NCI-H748 treated with DMSO at 0.1 percent for 48 hours (cell line): Measurements from ENCODE around the gene DMWD.

Source experiments
- DNase-seq: peaks from one replicate; lab custom pipeline; 2025; lab: John Stamatoyannopoulos, UW

The DMWD gene

DNA sequence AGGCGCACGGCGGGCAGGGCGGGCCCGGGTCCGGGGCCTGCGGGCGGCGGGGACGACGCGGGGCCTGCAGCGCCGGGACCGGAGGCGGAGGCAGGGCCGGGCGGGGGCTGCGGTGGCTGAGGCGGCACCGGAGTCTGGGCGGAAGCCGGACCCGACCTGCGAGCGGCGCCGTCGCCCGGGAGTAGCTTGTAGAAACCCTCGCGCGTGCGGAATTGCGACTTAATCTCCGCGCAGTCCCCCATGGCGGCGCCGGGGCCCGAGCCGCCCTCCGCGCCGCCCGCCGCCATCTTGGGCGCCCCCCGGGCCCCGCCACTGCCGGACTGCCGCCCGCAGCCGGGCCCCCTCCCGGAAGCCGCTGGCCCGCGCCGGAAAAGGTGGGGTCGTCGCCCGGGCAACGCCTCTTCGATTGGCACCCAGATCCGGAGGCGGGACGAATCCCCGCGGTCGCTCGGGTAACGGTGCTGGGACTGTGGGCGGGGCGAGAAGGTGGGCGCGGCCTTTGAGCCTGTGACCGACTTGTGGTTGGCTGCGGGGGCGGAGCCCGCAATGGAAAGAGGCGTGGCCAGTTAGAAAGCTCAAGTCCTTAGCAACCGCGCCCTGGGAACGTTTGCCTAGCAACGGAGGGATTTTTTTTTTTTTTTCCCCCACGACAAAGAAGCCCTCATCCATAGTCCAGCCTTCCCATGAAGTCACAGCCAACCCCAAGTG lies at the start of gene DMWD:
Gene DMWD (minus strand): TSS at position 376 of the 708 bp plus-strand sequence. CDS start 89 bp downstream, at position 287.
- peak; percentile 99 for DNase-seq

DNA sequence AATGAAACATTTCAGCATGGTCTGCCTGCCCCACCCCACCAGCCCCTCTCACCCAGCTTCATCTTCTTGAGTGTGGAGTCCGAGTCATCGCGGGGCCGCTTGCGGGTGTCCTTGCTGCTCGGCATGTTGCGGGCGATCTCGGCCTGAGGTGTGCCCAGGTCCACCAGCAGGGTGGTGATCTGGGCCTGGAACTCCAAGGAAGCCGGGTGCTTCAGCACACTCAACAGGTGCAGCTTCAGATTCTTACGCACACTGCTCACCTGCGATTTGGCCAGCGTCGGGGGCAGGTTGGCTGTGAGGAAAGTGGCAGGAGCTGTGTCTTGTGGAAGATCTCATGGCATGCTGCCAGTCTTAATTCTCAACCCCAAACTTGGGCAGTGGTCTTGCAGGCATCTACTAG lies 49.6 kb upstream of the DMWD start:
- DNase-seq: no peak

- DNase-seq: no peak
These were observed 42.3 kb upstream of the DMWD start for GRCh38 chr19:45834970-45835369.

GRCh38 chr19:45828945-45829344 lies 36.3 kb upstream of the DMWD start:
- no peak for DNase-seq

DNA sequence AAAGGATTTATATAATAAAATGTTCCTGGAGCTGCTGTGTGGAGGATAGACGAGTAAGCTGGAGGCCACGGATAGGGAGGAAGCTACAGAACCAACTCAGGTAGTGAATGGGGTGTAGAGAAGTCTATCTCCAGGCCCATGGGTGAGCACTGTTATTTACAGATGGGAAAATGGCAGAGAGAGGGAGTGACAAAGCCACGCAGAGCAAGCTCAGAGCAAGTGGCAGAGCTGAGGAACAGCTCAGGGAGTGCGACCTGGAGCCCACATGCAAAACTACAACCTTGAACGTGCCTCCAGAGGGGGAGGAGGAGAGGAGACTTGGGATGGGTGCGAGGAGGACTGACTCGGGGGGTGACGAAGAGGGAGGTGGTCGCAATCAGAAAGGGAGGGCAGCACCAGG lies 35.9 kb upstream of the DMWD start:
- no peak for DNase-seq

- no peak for DNase-seq
These were observed 34.9 kb upstream of the DMWD start for GRCh38 chr19:45827459-45828093.

- no peak for DNase-seq
These were observed 34.3 kb upstream of the DMWD start for GRCh38 chr19:45826934-45827333.

- DNase-seq: no peak
These were observed 33.6 kb upstream of the DMWD start for GRCh38 chr19:45825917-45826893.

DNA sequence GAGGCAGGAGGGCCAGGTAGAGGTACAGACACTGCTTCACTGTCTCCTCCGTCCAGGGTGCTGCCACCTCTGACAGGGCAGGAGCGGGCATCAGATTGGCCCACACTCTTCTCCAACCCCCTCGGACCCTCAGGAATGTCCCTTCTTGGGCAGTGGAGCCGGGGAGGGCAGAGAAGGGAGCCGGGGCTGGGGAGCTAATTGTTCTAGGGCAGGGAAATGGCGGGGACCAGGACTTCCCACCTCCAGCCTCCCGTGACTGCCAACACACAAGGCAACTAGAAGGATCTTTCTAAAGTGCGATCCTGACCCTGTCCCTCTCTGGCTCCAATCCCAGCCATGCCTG lies 32.6 kb upstream of the DMWD start:
- DNase-seq: no peak

DNA sequence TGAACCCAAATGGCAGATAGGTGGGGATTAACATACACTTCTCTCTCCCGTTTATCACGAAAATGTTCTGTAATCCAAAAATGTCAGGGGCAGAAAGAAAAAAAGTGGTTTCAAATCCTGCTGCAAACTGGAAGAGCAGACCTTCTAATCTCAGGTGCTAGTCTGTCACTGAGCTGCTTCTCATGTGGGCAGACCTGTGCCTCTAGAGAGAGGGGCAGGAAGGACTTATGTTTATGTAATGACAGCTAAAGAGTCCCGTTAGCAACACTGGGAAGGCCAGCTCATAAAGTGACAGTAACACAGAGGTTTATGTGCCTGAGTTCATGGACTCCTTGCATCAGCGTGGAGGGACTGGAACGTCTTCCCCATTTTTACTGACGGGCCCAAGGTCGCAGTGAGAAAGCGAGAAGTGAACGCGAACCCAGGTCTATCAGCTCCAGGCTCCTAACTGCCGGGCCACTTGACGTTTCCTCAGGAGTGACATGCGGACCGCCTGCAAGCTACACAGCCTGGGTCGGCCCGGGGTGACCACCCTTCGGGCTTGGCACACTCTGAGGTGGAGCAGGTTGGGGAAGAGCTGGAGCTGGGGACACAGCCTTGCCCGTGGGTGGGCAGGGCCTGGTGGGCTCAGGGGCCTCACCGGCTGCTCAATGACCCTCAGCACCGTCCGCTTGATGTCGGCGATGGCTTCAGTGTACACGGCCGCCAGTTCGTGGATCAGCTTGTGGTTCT lies 32.1 kb upstream of the DMWD start:
- DNase-seq: no peak

DNA sequence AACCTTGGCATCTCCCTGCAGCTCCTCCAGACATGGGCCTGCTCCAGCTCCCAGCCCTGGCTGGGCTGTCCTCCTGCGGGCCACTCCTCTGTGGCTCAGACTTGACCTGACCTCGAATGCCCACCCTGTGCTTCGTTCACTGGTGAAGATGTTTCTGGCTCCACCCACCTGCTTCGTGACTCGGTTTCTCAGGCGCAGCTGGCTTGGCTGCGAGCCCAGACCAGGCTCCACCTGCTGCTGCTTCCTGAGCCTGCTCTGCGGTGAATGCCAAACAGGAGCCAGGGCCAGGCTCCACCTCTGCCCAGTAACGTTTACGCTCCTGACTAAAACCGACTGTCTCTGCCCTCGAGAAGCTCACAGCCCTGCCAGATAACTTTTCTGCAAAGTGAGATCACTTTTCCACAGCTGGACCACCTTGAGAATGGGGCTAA lies 31.4 kb upstream of the DMWD start:
- no peak for DNase-seq

GRCh38 chr19:45823182-45823581 lies 30.5 kb upstream of the DMWD start:
- no peak for DNase-seq

- DNase-seq: no peak
These were observed 30.1 kb upstream of the DMWD start for GRCh38 chr19:45822716-45823115.

DNA sequence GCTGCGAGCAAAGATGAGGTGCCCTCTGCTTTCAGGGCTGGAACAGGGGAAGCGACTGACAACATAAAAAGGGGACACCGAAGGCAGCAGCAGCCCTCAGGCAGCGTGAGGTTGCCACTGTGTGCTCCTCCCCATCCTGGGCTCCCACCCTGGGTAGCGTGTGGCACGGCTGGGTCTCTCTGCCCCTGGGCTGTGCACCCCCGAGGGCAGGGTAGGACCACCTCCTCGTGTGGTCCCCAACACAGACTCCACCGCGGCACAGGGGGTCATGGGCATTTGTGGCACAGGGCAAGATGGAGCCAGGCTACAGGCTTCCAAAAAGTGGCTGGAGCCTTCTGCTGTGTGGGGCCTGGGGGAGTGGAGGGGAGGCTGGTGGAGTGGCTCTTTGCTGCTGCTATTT lies 28.9 kb upstream of the DMWD start:
- DNase-seq: no peak

GRCh38 chr19:45821103-45821521 lies 28.5 kb upstream of the DMWD start:
- DNase-seq: no peak

DNA sequence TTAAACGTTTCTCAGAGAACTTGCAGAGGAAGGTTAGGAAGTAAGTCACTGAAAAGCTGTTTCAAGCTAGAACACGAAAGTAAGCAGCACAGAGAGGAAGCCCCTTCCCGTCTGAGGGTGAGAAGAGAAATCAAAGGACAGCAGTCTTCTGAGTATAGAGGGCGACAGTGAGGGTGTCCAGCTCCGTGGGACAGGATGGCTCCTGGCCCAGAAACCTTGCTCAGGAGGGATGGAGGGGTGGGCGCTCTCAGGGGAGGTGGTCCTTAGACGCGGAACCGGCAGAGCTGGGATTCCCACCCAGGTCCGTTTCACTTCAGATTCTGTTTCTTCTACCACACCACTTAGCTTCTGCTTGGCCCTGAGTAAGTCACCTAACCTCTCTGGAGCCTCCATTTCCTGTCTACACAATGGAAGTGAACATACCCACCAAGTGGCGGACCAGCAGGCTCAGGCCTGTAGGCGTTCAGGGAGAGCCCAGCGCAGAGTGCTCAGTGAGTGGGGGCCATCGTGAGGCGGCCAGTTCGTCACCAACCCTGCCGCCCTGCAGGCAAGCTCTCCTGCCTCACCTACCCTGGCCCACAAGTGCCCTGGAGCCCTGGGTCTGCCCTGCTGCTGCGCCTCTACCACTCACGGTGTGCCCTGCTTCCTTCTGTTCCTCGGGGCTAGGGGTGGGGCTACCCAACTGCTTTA lies 27.9 kb upstream of the DMWD start:
- no peak for DNase-seq

DNA sequence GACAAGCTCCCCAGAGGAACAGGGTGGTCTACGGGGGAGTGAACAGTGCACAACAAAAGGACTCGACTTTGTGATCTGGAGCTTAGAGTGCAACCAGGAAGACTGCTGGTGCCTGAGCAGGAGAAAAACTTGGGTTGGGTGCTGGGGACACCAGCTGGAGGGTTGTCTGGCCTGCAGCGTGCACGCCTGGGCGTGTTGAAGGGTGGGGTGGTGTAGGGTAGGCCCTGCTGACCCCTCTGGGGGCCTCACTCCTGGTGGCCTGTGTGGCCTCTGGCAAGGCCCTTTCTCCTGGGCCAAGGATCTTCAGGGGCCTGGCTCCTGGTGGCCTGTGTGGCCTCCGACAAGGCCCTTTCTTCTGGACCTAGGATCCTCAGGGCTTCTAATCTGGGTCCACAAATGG lies 27.1 kb upstream of the DMWD start:
- DNase-seq: no peak

- DNase-seq: no peak
These were observed 25.2 kb upstream of the DMWD start for GRCh38 chr19:45817725-45818301.

DNA sequence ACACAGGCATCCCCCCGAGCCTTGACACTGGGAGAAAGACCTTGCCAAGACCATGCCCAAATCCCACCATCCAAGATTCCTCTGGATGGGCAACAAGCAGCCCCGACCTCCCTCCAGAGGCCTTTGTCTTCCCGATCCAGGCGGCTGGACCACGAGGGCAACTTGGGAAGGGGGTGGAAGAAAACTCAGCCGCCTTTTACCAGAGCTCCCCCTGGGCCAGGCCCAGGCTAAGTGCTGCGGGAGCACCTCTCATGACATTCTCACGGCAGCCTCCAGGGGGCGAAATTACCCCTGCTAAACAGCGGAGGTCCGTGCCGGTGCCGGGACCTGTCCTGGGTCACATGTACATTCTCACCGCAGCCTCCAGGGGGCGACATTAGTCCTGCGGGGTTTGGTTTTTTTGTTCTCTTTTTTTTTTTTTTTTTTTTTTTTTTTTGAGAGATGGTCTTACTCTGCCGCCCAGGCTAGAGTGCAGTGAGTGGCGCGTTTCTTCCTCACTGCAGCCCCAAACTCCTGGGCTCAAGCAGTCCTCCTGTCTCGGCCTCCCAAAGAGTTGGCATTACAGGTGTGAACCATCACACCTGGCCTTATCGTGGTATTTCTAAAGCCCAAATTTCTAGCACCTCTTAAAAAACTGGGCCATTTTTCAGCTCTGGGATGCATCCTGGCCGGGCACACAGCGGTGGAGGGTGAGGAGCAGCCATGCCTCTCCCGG lies 24.5 kb upstream of the DMWD start:
- DNase-seq: peak; percentile 83

DNA sequence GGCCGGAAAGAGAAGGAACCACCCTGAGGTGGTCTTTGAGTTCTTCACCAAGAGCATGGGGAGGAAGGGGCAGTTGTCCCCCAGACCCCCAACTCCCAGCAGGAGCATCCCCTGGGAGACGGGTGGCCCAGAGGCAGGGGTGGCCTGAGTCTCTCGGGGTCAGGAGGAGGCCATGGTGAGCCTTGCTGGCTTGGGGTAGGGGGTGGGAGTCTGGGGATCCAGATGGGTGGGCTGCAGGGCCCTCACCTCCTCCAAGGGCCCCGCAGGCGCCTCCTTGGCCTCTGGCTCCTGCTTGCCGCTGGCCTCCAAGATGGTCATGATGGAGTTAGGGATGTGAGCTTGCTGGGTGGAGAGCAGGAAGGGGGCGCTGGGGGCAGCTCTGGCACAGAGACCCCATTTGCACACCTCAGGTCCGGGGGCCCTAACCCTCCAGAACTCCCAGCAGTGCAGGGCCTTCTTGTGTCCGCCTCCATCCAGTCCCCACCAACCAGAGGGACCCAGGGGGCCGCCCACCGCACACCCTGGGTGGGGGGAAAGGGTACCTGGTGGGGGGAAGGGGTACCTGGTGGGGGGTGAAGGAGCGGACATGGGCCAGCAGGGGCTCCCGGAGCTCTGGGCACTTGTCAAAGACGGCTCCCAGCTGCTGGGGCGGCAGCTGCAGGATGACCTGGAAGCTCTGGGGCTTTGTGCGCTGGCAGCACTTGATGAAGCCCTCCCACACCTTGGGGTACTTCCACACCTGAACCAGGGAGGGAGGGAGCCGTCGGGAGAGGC lies 23.8 kb upstream of the DMWD start:
- DNase-seq: no peak
